Measurements from ENCODE around the gene B3GNT2. TPM values are rescaled to one million over a fixed set of nuclear protein-coding genes. Genes with fewer than 3 reads are reported as not detected.

B3GNT2 gene
- polyA plus RNA-seq, 1 experiment = 8.6 TPM

- no peak for TF ChIP-seq CTCF (IDR thresholded peaks at IDR 0.05; ENCODE audit: low read depth, low read length)
- Histone ChIP-seq H3K27me3 (ENCODE audit: control insufficient read depth, insufficient read depth, low read length) (no peaks in the 10 kb centered on the region), H3K4me3 (ENCODE audit: low read depth, low read length) (no peak overlapping the region), H3K9me3 (ENCODE audit: control insufficient read depth, insufficient read depth, low read length) (peaks cover 7% of the 10 kb centered on the region; the same call in 1 of the 2 replicates), H3K27ac (ENCODE audit: low read depth, low read length) (no peak overlapping the region)
- DNase-seq (ENCODE audit: low read depth, low spot score) = peak; percentile 20
- POLR2A ChIA-PET = interaction anchor here (0.6 kb wide), 1 partner anchor 44 kb away, joined by 4 read pairs; no protein-coding TSS in a partner anchor
- CTCF ChIA-PET = interaction anchor here (0.5 kb wide), 1 partner anchor 13 kb away, joined by 3 read pairs; no protein-coding TSS in a partner anchor
Observed at GRCh38 chr2:62217970-62218369, 22.1 kb downstream of the B3GNT2 start.

DNA sequence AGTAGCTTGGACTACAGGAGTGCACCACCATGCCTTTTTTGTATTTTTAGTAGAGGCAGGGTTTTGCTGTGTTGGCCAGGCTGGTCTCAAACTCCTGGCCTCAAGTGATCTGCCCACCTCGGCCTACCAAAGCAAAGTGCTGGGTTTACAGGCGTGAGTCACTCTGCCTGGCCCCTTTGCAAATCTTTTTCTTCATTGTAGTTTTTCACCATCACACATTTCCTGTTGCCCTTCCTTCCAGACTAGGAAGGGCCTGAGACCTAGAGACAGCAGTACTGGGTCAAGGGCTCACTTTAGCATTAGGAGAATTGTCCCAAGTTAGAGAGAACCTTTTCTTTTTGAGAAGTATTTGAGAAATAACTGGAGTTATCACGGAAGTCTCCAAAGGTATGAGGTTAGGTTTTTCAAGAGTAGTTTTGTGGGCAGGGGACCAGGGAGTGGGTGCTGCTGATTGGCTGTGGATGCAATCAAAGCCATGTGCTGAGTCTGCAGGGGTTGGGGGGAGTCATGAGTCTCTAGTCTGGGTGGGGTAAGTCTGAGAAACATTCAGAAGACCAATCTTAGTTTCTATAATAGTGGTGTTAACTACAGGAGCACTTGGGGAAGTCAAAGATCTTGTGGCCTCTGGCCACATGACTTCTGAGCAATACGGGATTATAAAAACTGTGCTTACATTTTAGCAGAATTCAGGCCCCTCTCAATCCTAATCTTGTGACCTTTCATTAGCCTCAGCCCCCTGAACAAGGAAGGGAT lies 23.7 kb downstream of the B3GNT2 start:
- ChIA-PET CTCF (no interaction called here), POLR2A (no interaction called here)
- no peak overlapping the region for H3K27ac ChIP-seq (ENCODE audit: low read depth, low read length)
- no peak for TF ChIP-seq CTCF (IDR thresholded peaks at IDR 0.05; ENCODE audit: low read depth, low read length)
- no peak overlapping the region for H3K4me3 ChIP-seq (ENCODE audit: low read depth, low read length)
- peaks cover 7% of the 10 kb centered on the region; the same call in 1 of the 2 replicates for H3K9me3 ChIP-seq (ENCODE audit: control insufficient read depth, insufficient read depth, low read length)
- no peaks in the 10 kb centered on the region for H3K27me3 ChIP-seq (ENCODE audit: control insufficient read depth, insufficient read depth, low read length)
- DNase-seq (ENCODE audit: low read depth, low spot score) = no peak

DNA sequence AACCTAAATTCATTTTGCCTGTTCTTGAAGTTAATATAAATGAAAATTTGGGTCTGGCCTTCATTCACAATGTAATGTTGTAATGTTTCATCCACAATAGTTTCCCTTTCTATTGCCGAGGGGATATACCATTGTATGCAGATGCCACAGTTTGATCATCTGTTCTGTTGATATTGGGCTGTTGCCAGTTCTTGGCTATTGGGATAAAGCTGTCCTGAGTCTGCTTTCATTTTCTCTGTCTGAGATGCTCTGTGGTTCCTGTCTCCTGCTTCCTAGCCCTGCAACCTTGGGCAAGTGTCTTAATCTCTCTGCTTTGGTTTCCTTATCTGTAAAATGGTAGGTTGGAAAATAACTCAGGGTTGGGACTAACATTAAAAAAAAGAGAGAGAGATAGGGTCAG lies 25.2 kb downstream of the B3GNT2 start:
- POLR2A ChIA-PET = no interaction called here
- CTCF ChIA-PET = no interaction called here

DNA sequence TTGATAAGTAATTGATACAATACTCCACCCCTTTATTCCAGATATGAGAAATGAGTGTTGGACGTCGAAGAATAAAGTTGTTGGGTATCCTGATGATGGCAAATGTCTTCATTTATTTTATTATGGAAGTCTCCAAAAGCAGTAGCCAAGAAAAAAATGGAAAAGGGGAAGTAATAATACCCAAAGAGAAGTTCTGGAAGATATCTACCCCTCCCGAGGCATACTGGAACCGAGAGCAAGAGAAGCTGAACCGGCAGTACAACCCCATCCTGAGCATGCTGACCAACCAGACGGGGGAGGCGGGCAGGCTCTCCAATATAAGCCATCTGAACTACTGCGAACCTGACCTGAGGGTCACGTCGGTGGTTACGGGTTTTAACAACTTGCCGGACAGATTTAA lies 26.3 kb downstream of the B3GNT2 start:
- H3K27me3 ChIP-seq (ENCODE audit: control insufficient read depth, insufficient read depth, low read length) = no peaks in the 10 kb centered on the region
- CTCF ChIA-PET = no interaction called here
- no peak for TF ChIP-seq CTCF (IDR thresholded peaks at IDR 0.05; ENCODE audit: low read depth, low read length)
- no peak overlapping the region for H3K27ac ChIP-seq (ENCODE audit: low read depth, low read length)
- no peak for DNase-seq (ENCODE audit: low read depth, low spot score)
- POLR2A ChIA-PET = no interaction called here
- H3K9me3 ChIP-seq (ENCODE audit: control insufficient read depth, insufficient read depth, low read length) = peaks cover 7% of the 10 kb centered on the region; the same call in 1 of the 2 replicates
- H3K4me3 ChIP-seq (ENCODE audit: low read depth, low read length) = no peak overlapping the region

More for the DNA sequence above, 25.2 kb downstream of the B3GNT2 start:
- no peak overlapping the region for H3K27ac ChIP-seq (ENCODE audit: low read depth, low read length)
- H3K4me3 ChIP-seq (ENCODE audit: low read depth, low read length) = no peak overlapping the region
- TF ChIP-seq CTCF (IDR thresholded peaks at IDR 0.05; ENCODE audit: low read depth, low read length) = no peak
- no peak for DNase-seq (ENCODE audit: low read depth, low spot score)
- peaks cover 7% of the 10 kb centered on the region; the same call in 1 of the 2 replicates for H3K9me3 ChIP-seq (ENCODE audit: control insufficient read depth, insufficient read depth, low read length)
- no peaks in the 10 kb centered on the region for H3K27me3 ChIP-seq (ENCODE audit: control insufficient read depth, insufficient read depth, low read length)

DNA sequence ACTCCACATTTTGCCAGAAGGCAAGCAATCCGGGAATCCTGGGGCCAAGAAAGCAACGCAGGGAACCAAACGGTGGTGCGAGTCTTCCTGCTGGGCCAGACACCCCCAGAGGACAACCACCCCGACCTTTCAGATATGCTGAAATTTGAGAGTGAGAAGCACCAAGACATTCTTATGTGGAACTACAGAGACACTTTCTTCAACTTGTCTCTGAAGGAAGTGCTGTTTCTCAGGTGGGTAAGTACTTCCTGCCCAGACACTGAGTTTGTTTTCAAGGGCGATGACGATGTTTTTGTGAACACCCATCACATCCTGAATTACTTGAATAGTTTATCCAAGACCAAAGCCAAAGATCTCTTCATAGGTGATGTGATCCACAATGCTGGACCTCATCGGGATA lies 26.8 kb downstream of the B3GNT2 start:
- Histone ChIP-seq H3K27ac (ENCODE audit: low read depth, low read length) (no peak overlapping the region), H3K4me3 (ENCODE audit: low read depth, low read length) (no peak overlapping the region), H3K27me3 (ENCODE audit: control insufficient read depth, insufficient read depth, low read length) (no peaks in the 10 kb centered on the region), H3K9me3 (ENCODE audit: control insufficient read depth, insufficient read depth, low read length) (peaks cover 7% of the 10 kb centered on the region; the same call in 1 of the 2 replicates)
- ChIA-PET CTCF (no interaction called here), POLR2A (no interaction called here)
- DNase-seq (ENCODE audit: low read depth, low spot score) = no peak
- TF ChIP-seq CTCF (IDR thresholded peaks at IDR 0.05; ENCODE audit: low read depth, low read length) = no peak
